ENCODE results near the gene TCF12.

TCF12 gene

GRCh38 chr15:57183614-57184344 lies 265.3 kb downstream of the TCF12 start:
- no peaks in the 10 kb centered on the region for H3K9me3 ChIP-seq (ENCODE audit: control insufficient read depth, insufficient read depth, low read length)
- H3K36me3 ChIP-seq (ENCODE audit: control insufficient read depth, insufficient read depth, low read length) = no peaks in the 10 kb centered on the region
- no peaks in the 10 kb centered on the region for H3K4me1 ChIP-seq (ENCODE audit: control insufficient read depth, insufficient read depth, low read length)
- no peak overlapping the region for H3K4me3 ChIP-seq (ENCODE audit: low read depth, low read length)
- no peak overlapping the region for H3K9ac ChIP-seq (ENCODE audit: low read depth, low read length)
- no peaks in the 10 kb centered on the region for H3K27me3 ChIP-seq (ENCODE audit: control insufficient read depth, insufficient read depth, low read length)

GRCh38 chr15:57184502-57184901 lies 266.1 kb downstream of the TCF12 start:
- H3K4me3 ChIP-seq (ENCODE audit: low read depth, low read length) = no peak overlapping the region
- H3K27me3 ChIP-seq (ENCODE audit: control insufficient read depth, insufficient read depth, low read length) = no peaks in the 10 kb centered on the region
- H3K9me3 ChIP-seq (ENCODE audit: control insufficient read depth, insufficient read depth, low read length) = no peaks in the 10 kb centered on the region
- no peak overlapping the region for H3K9ac ChIP-seq (ENCODE audit: low read depth, low read length)
- no peaks in the 10 kb centered on the region for H3K4me1 ChIP-seq (ENCODE audit: control insufficient read depth, insufficient read depth, low read length)
- H3K36me3 ChIP-seq (ENCODE audit: control insufficient read depth, insufficient read depth, low read length) = no peaks in the 10 kb centered on the region

- H3K9ac ChIP-seq (ENCODE audit: low read depth, low read length) = no peak overlapping the region
- no peak overlapping the region for H3K4me3 ChIP-seq (ENCODE audit: low read depth, low read length)
- H3K27me3 ChIP-seq (ENCODE audit: control insufficient read depth, insufficient read depth, low read length) = no peaks in the 10 kb centered on the region
- H3K4me1 ChIP-seq (ENCODE audit: control insufficient read depth, insufficient read depth, low read length) = no peaks in the 10 kb centered on the region
- H3K9me3 ChIP-seq (ENCODE audit: control insufficient read depth, insufficient read depth, low read length) = no peaks in the 10 kb centered on the region
- no peaks in the 10 kb centered on the region for H3K36me3 ChIP-seq (ENCODE audit: control insufficient read depth, insufficient read depth, low read length)
These were observed 267.1 kb downstream of the TCF12 start for GRCh38 chr15:57185507-57186074.

GRCh38 chr15:57189466-57189865 lies 271.0 kb downstream of the TCF12 start:
- no peaks in the 10 kb centered on the region for H3K9me3 ChIP-seq (ENCODE audit: control insufficient read depth, insufficient read depth, low read length)
- H3K4me3 ChIP-seq (ENCODE audit: low read depth, low read length) = no peak overlapping the region
- no peaks in the 10 kb centered on the region for H3K36me3 ChIP-seq (ENCODE audit: control insufficient read depth, insufficient read depth, low read length)
- H3K4me1 ChIP-seq (ENCODE audit: control insufficient read depth, insufficient read depth, low read length) = no peaks in the 10 kb centered on the region
- H3K27me3 ChIP-seq (ENCODE audit: control insufficient read depth, insufficient read depth, low read length) = no peaks in the 10 kb centered on the region
- no peak overlapping the region for H3K9ac ChIP-seq (ENCODE audit: low read depth, low read length)

- H3K4me1 ChIP-seq (ENCODE audit: control insufficient read depth, insufficient read depth, low read length) = no peaks in the 10 kb centered on the region
- H3K4me3 ChIP-seq (ENCODE audit: low read depth, low read length) = no peak overlapping the region
- no peaks in the 10 kb centered on the region for H3K27me3 ChIP-seq (ENCODE audit: control insufficient read depth, insufficient read depth, low read length)
- H3K36me3 ChIP-seq (ENCODE audit: control insufficient read depth, insufficient read depth, low read length) = no peaks in the 10 kb centered on the region
- H3K9ac ChIP-seq (ENCODE audit: low read depth, low read length) = no peak overlapping the region
- H3K9me3 ChIP-seq (ENCODE audit: control insufficient read depth, insufficient read depth, low read length) = no peaks in the 10 kb centered on the region
These were observed 271.8 kb downstream of the TCF12 start for GRCh38 chr15:57190208-57190607.

- Histone ChIP-seq H3K36me3 (ENCODE audit: control insufficient read depth, insufficient read depth, low read length) (no peaks in the 10 kb centered on the region), H3K9me3 (ENCODE audit: control insufficient read depth, insufficient read depth, low read length) (no peaks in the 10 kb centered on the region), H3K4me1 (ENCODE audit: control insufficient read depth, insufficient read depth, low read length) (peaks cover 9% of the 10 kb centered on the region), H3K9ac (ENCODE audit: low read depth, low read length) (no peak overlapping the region), H3K4me3 (ENCODE audit: low read depth, low read length) (no peak overlapping the region), H3K27me3 (ENCODE audit: control insufficient read depth, insufficient read depth, low read length) (no peaks in the 10 kb centered on the region)
These were observed 274.7 kb downstream of the TCF12 start for GRCh38 chr15:57193161-57193560.

GRCh38 chr15:57195326-57195725 lies 276.9 kb downstream of the TCF12 start:
- Histone ChIP-seq H3K36me3 (ENCODE audit: control insufficient read depth, insufficient read depth, low read length) (no peaks in the 10 kb centered on the region), H3K4me1 (ENCODE audit: control insufficient read depth, insufficient read depth, low read length) (peaks cover 18% of the 10 kb centered on the region), H3K9me3 (ENCODE audit: control insufficient read depth, insufficient read depth, low read length) (no peaks in the 10 kb centered on the region), H3K9ac (ENCODE audit: low read depth, low read length) (no peak overlapping the region), H3K4me3 (ENCODE audit: low read depth, low read length) (no peak overlapping the region), H3K27me3 (ENCODE audit: control insufficient read depth, insufficient read depth, low read length) (no peaks in the 10 kb centered on the region)

- Histone ChIP-seq H3K4me3 (ENCODE audit: low read depth, low read length) (no peak overlapping the region), H3K9me3 (ENCODE audit: control insufficient read depth, insufficient read depth, low read length) (no peaks in the 10 kb centered on the region), H3K4me1 (ENCODE audit: control insufficient read depth, insufficient read depth, low read length) (peaks cover 18% of the 10 kb centered on the region), H3K27me3 (ENCODE audit: control insufficient read depth, insufficient read depth, low read length) (no peaks in the 10 kb centered on the region), H3K9ac (ENCODE audit: low read depth, low read length) (no peak overlapping the region), H3K36me3 (ENCODE audit: control insufficient read depth, insufficient read depth, low read length) (no peaks in the 10 kb centered on the region)
These were observed 278.4 kb downstream of the TCF12 start for GRCh38 chr15:57196865-57197264.

- H3K36me3 ChIP-seq (ENCODE audit: control insufficient read depth, insufficient read depth, low read length) = no peaks in the 10 kb centered on the region
- peaks cover 18% of the 10 kb centered on the region for H3K4me1 ChIP-seq (ENCODE audit: control insufficient read depth, insufficient read depth, low read length)
- no peak overlapping the region for H3K4me3 ChIP-seq (ENCODE audit: low read depth, low read length)
These were observed 279.7 kb downstream of the TCF12 start for GRCh38 chr15:57198131-57198530.

GRCh38 chr15:57198654-57199291 lies 280.3 kb downstream of the TCF12 start:
- Histone ChIP-seq H3K9me3 (ENCODE audit: control insufficient read depth, insufficient read depth, low read length) (no peaks in the 10 kb centered on the region), H3K27me3 (ENCODE audit: control insufficient read depth, insufficient read depth, low read length) (no peaks in the 10 kb centered on the region), H3K4me1 (ENCODE audit: control insufficient read depth, insufficient read depth, low read length) (peaks cover 18% of the 10 kb centered on the region), H3K36me3 (ENCODE audit: control insufficient read depth, insufficient read depth, low read length) (no peaks in the 10 kb centered on the region), H3K4me3 (ENCODE audit: low read depth, low read length) (peak overlapping the region; percentile 14), H3K9ac (ENCODE audit: low read depth, low read length) (no peak overlapping the region)

More at GRCh38 chr15:57198131-57198530, 279.7 kb downstream of the TCF12 start:
- Histone ChIP-seq H3K9me3 (ENCODE audit: control insufficient read depth, insufficient read depth, low read length) (no peaks in the 10 kb centered on the region), H3K27me3 (ENCODE audit: control insufficient read depth, insufficient read depth, low read length) (no peaks in the 10 kb centered on the region), H3K9ac (ENCODE audit: low read depth, low read length) (no peak overlapping the region)

- Histone ChIP-seq H3K9ac (ENCODE audit: low read depth, low read length) (no peak overlapping the region), H3K9me3 (ENCODE audit: control insufficient read depth, insufficient read depth, low read length) (no peaks in the 10 kb centered on the region), H3K36me3 (ENCODE audit: control insufficient read depth, insufficient read depth, low read length) (no peaks in the 10 kb centered on the region), H3K4me3 (ENCODE audit: low read depth, low read length) (no peak overlapping the region), H3K4me1 (ENCODE audit: control insufficient read depth, insufficient read depth, low read length) (peaks cover 18% of the 10 kb centered on the region), H3K27me3 (ENCODE audit: control insufficient read depth, insufficient read depth, low read length) (no peaks in the 10 kb centered on the region)
These were observed 283.1 kb downstream of the TCF12 start for GRCh38 chr15:57201578-57201977.

GRCh38 chr15:57203906-57204305 lies 285.5 kb downstream of the TCF12 start:
- H3K27me3 ChIP-seq (ENCODE audit: control insufficient read depth, insufficient read depth, low read length) = no peaks in the 10 kb centered on the region
- no peaks in the 10 kb centered on the region for H3K36me3 ChIP-seq (ENCODE audit: control insufficient read depth, insufficient read depth, low read length)
- H3K4me3 ChIP-seq (ENCODE audit: low read depth, low read length) = no peak overlapping the region
- peaks cover 8% of the 10 kb centered on the region for H3K4me1 ChIP-seq (ENCODE audit: control insufficient read depth, insufficient read depth, low read length)
- H3K9me3 ChIP-seq (ENCODE audit: control insufficient read depth, insufficient read depth, low read length) = no peaks in the 10 kb centered on the region
- no peak overlapping the region for H3K9ac ChIP-seq (ENCODE audit: low read depth, low read length)
